Fibroblast of villous mesenchyme (primary cell): Measurements from ENCODE around the gene JAG1. TPM values are rescaled to one million over a fixed set of nuclear protein-coding genes. Genes with fewer than 3 reads are reported as not detected.

Experiments
- DNase-seq: peaks from one replicate; pipeline ENCODE4 v3.0.0-alpha.2; 2010; ENCODE audit warnings: low read depth
- H3K4me3 ChIP-seq: 2 replicates; pipeline ENCODE4 v1.5.1; 2011; ENCODE audit warnings: low read depth, mild to moderate bottlenecking, low read length
- total RNA-seq: library from RNA; depleted of rRNA; stranded (reverse); fragments of >200 nt; gene quantifications from 2 replicates; pipeline ENCODE4 v1.2.3, GENCODE V29; 2012
- TF ChIP-seq, protein P1 (sequence below): IDR thresholded peaks from 2 replicates; pipeline ENCODE4 v1.5.1; 2012; ENCODE audit warnings: low read depth, mild to moderate bottlenecking, low read length; ENCODE audit not compliant: insufficient read depth

JAG1 gene
- total RNA-seq, 1 donor: 12.1 TPM

DNA sequence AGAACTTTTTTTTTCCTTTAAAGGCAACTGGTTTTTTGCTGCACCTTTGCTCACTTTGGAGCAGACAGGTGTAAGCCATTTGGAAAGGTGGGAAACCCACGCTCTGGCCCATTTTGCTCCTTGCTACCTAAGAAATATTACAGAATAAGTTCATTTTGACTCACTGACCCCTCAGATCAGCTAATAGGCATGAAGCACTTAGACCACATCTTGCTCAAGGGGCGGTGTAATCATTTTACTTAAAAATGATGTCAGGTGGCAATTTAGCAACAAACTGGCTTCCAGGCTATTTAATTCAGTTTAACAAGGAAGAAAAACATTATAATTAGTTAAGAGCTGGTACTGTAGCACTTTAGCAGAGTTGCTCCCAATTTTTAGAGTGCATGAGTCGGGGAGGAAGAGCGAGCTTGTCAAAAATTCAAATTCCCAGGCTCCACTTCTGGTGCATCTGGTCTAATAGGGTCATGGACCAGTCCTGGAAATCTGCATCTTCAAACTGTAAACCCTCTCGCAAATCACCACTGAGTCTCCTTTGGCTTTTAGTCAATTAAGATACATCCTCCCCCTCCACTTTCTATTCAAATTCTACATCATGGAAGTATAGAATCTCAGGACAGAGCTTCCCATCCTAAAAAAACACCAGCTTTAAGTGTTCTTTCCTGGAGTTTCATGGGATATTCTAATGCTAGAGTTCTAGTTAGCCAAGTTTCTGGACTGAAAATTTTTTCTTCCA lies 38.2 kb downstream of the JAG1 start:
- TF ChIP-seq, protein P1, sequence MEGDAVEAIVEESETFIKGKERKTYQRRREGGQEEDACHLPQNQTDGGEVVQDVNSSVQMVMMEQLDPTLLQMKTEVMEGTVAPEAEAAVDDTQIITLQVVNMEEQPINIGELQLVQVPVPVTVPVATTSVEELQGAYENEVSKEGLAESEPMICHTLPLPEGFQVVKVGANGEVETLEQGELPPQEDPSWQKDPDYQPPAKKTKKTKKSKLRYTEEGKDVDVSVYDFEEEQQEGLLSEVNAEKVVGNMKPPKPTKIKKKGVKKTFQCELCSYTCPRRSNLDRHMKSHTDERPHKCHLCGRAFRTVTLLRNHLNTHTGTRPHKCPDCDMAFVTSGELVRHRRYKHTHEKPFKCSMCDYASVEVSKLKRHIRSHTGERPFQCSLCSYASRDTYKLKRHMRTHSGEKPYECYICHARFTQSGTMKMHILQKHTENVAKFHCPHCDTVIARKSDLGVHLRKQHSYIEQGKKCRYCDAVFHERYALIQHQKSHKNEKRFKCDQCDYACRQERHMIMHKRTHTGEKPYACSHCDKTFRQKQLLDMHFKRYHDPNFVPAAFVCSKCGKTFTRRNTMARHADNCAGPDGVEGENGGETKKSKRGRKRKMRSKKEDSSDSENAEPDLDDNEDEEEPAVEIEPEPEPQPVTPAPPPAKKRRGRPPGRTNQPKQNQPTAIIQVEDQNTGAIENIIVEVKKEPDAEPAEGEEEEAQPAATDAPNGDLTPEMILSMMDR: no peak
- H3K4me3 ChIP-seq: no peak overlapping the region
- DNase-seq: no peak

GRCh38 chr20:10634683-10635411 lies 39.0 kb downstream of the JAG1 start:
- peak; percentile 91 for DNase-seq
- TF ChIP-seq, protein P1: no peak
- no peak overlapping the region for H3K4me3 ChIP-seq

DNA sequence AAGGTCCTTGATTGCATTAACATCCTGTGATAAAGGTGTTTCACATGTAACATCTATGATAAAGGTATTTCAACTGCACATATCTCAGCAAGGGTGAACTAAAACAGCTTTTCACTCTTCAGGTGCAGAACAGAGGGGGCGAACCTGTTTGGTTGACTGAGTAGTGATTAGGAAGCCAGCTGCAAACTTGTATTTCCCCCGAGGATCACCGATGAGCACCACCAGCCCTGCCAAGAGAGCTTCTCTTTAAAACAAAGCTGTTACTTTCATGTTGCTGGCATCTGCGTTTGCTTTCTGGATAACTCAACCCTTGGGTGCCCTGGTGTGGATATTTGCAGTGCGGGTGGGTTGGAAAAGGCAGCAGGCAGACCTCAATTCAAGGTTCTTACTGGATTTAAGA lies 39.6 kb downstream of the JAG1 start:
- DNase-seq: no peak
- TF ChIP-seq, protein P1: no peak
- no peak overlapping the region for H3K4me3 ChIP-seq

DNA sequence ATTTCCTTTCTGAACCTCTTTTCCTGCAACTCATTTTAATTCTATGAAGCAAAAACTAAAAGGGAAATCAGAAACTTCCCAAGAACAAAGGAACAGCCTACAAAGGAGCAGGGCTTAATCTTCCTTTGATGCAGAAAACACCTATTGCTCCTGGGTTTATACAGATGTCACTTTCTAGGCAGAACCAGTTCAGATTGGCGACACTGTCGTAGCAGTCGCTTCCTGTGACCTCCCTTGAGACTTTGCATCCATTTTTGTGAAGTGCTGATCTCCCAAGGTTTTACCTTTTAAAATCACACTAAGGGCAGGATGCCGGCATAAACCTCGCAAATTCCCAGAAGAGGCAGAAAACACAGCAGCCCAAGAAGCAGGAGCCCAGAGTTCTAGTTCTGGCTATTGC lies 40.1 kb downstream of the JAG1 start:
- TF ChIP-seq, protein P1: no peak
- no peak for DNase-seq
- no peak overlapping the region for H3K4me3 ChIP-seq

GRCh38 chr20:10632721-10633509 lies 40.9 kb downstream of the JAG1 start:
- TF ChIP-seq, protein P1: no peak
- no peak overlapping the region for H3K4me3 ChIP-seq
- no peak for DNase-seq

- no peak overlapping the region for H3K4me3 ChIP-seq
- no peak for DNase-seq
- TF ChIP-seq, protein P1: no peak
These were observed 42.7 kb downstream of the JAG1 start for GRCh38 chr20:10631126-10631525.
